ENCODE results near the gene EML2.

EML2 gene

DNA sequence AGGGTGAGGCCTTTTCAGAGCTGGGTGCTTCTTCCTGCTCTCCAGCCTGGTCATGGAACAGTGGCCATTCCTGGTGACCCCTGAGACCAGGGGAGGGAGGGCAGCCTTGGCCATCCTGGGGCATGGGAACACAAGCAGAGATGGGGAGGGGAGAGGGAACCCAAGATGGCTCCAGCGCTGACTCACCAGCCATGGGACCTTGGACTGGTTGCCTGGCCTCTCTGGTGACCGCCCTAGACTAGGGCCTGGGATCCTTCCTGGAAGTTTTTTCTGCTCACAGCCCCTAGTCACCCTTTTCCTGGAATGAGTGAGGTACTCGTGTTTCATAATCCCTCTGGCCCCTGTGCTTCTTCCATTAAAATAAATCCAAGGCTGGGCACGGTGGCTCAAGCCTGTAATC is 51.3 kb downstream of the EML2 start:
- DNase-seq (ENCODE audit: low spot score), result no peak

- DNase-seq (ENCODE audit: low spot score), result no peak
These were observed 54.0 kb downstream of the EML2 start for GRCh38 chr19:45585158-45585577.

DNA sequence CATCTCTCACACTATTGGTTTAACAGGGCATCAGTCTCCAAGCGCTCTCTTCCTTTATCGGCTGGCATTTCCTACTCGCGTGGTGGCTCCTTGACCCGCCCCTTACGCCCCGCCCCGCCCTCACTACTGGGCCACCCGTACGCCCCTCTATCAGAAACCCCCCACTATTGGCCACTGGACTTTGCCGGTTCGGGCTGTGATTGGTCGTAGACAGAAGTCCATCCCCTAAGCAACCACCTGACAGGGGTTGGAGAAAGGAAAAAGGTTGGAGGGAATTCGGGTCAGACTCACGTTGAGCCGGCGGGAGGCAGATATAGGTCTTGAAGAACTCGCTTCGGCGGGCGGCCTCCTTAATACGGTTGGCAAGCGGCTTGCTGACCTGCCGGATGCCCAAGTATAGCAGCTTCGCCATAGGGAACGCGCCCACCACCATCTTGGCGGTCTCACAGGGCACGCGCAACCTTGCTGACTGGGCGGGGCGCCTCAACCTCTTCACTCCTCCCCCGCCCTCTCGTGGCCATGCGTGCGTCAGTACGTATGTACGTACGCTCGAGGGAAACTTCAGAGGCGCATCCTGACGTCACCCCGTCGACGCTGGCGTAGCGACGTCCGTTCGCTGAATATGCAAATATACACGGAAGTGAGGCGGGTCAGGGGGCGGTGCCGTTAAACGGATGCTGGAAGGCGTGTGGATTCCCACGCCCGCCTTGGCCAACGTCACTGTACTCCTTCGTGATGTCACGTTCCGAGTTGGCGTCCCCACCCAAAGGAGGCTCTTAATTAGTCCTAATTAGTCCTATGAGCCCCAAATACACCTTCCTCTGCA is 54.7 kb downstream of the EML2 start, which contains the start of gene OPA3:
TSS of gene OPA3 (minus strand) at position 471 of the 826 bp plus-strand sequence. CDS start at position 433, 38 bp downstream.
- DNase-seq (ENCODE audit: low spot score), result peak; percentile 97

- no peak for DNase-seq (ENCODE audit: low spot score)
These were observed 57.6 kb downstream of the EML2 start for GRCh38 chr19:45581576-45581975.

GRCh38 chr19:45578861-45579260 is 60.3 kb downstream of the EML2 start:
- no peak for DNase-seq (ENCODE audit: low spot score)

GRCh38 chr19:45577111-45577905 is 61.9 kb downstream of the EML2 start:
- peak; percentile 83 for DNase-seq (ENCODE audit: low spot score)

GRCh38 chr19:45576682-45577081 is 62.5 kb downstream of the EML2 start:
- DNase-seq (ENCODE audit: low spot score), result no peak

GRCh38 chr19:45575216-45575615 is 64.0 kb downstream of the EML2 start:
- no peak for DNase-seq (ENCODE audit: low spot score)

- no peak for DNase-seq (ENCODE audit: low spot score)
These were observed 64.7 kb downstream of the EML2 start for GRCh38 chr19:45574526-45574925.

- no peak for DNase-seq (ENCODE audit: low spot score)
These were observed 67.6 kb downstream of the EML2 start for GRCh38 chr19:45571457-45572220.

GRCh38 chr19:45569619-45570421 is 69.4 kb downstream of the EML2 start:
- DNase-seq (ENCODE audit: low spot score), result no peak

DNA sequence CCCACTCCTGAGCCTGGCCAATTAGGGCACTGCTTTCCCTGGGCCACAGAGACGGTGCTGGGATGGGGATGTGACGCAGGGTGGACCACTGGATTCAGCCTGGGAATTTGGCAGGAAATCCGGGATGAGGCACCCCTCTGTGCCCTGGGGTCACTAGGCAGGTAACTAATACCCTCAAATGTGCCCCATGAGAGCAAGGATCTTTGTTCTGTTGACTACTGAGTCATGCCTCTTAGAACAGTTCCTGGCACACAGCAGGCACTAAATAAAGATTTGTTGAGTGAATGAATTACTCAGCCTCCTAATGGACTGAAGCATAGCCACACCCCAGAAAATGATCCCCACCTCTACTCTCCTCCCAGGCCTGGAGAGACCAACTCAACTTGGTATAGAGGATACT is 70.5 kb downstream of the EML2 start:
- DNase-seq (ENCODE audit: low spot score), result peak; percentile 51

DNA sequence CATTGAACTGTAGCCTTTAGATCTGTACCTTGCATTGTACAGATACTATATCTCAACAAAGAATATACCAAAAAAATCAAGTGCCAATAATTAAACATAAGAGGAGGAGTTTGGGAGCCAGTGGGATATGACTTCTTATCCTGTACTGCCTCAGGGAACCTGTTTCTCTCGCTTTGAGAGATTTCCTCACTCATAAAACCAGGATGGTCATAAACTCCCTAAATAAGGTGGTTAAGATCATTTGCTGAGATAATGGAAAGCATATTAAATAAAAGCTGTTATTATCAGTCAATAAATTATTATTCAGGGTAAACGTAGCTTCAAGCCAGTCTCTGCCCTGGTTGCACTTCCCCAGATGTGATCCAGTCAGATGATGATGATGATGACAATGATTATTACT is 71.6 kb downstream of the EML2 start:
- no peak for DNase-seq (ENCODE audit: low spot score)

DNA sequence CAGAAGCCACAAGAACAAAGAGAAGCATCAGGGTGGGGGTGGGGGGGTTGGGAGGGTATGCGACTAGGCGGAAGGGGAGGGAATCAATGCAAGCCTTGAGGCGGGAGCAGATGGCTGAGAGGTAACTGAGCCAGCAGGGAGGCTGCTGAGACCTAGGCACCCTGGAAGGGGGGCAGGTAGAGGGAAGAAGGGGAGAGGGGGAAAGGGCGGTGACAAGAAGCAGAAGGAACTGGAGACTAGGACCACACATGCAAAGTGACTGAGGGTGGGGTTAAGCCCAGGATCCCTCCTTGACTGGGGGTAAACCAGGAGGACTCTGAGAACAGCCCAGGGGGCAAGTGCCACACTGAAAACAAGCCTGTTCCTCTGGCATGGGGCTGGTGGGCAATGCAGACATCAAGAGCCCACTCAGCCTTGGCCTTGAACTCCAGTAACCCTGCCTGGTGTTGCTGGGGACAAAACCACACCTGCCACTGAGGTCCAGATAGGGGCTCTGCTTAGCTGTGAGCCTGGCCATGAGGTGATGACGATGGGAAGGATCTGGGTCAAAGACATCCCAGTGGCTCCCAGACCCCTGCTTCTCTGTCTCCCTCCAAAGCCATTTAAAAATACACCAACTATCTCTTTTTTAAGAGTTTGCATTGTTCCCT is 74.9 kb downstream of the EML2 start:
- DNase-seq (ENCODE audit: low spot score), result no peak

DNA sequence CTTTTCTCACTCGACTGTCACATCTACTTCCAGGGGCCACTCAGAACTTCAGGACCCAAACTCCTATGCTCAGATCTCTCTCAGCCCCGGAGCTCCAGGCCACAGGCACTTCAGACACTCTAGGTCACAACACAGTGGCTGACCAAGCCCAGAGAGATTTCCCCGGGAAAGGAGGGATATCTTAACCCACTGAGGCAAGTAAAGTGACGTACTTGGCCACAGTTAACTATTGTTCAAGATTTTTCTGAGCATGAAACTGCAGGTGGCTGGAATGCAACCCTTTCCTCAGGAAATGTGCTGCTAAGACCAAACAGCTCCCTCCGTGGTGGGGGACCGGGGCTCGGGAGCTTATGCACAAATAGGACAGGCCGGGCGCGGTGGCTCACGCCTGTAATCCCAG is 78.5 kb downstream of the EML2 start:
- DNase-seq (ENCODE audit: low spot score), result no peak

DNA sequence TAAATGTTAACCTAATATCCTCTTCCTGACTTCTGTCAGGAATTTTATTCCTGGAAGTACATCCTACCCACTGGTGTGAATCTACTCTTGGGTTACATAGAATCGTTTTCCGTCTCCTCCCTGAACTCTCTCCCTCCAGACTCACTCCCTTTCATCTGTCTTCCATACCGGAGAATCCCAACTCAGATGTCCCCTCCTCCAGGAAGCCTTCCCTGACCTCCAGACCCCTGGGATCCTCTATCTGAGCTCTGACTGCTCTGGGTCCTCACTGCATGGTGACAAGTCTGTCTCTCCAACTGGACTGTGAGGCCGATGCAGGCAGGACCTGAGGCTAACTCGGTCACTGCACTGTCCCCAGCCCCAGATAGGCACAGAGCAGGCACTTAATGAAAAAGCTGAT is 79.2 kb downstream of the EML2 start:
- no peak for DNase-seq (ENCODE audit: low spot score)
